DND-41 (cell line): ENCODE data around the gene PABPN1L.
"Not testable (repeated sequence)": the region's sequence is repeated elsewhere in the genome, so short reads cannot be mapped to it uniquely, and the experiment has no call there.

Experiments used
- ATAC-seq: fragments of 200-7000 bp; cut with Tn5 transposase; 3 replicates; pipeline ENCODE4 v1.9.1; 2021; ENCODE audit warnings: low read depth; ENCODE audit not compliant: insufficient read depth
- DNase-seq: peaks from one replicate; pipeline ENCODE4 v3.0.0-alpha.2; 2020
- H2AFZ ChIP-seq: 2 replicates; pipeline ENCODE4 v1.6.0; 2012; ENCODE audit warnings: low read depth, low read length
- H3K27ac ChIP-seq: 2 replicates; pipeline ENCODE4 v1.5.1; 2012; ENCODE audit warnings: low read length, inconsistent platforms
- H3K27me3 ChIP-seq: fragments of 200-600 bp; sonication (generic); 2 replicates; pipeline ENCODE4 v1.6.0; 2012; ENCODE audit warnings: low read length, mild to moderate bottlenecking, inconsistent platforms; ENCODE audit not compliant: insufficient read depth, poor library complexity
- H3K36me3 ChIP-seq: 2 replicates; pipeline ENCODE4 v1.5.1; 2012; ENCODE audit warnings: low read length, inconsistent platforms; ENCODE audit not compliant: insufficient read depth
- H3K4me1 ChIP-seq: 2 replicates; pipeline ENCODE4 v1.5.1; 2012; ENCODE audit warnings: mild to moderate bottlenecking, low read length; ENCODE audit not compliant: insufficient read depth
- H3K4me2 ChIP-seq: 2 replicates; pipeline ENCODE4 v1.6.0; 2012; ENCODE audit warnings: mild to moderate bottlenecking, moderate library complexity, low read length, inconsistent platforms; ENCODE audit not compliant: insufficient read depth
- H3K4me3 ChIP-seq, 2 experiments: fragments of 200-600 bp in 1 of 2; shearing (Covaris generic) in 1 of 2; 2 replicates each; pipeline ENCODE4 v1.5.1; 2012 to 2016; ENCODE audit warnings: inconsistent platforms in 2 of 2, low read length in 2 of 2, mild to moderate bottlenecking in 2 of 2, low read depth in 1 of 2, moderate library complexity in 1 of 2
- H3K79me2 ChIP-seq: 2 replicates; pipeline ENCODE4 v1.6.0; 2012; ENCODE audit warnings: low read length, inconsistent platforms; ENCODE audit not compliant: insufficient read depth
- H3K9ac ChIP-seq: 2 replicates; pipeline ENCODE4 v1.6.0; 2012; ENCODE audit warnings: low read depth, mild to moderate bottlenecking, inconsistent platforms, low read length, moderate library complexity
- H3K9me3 ChIP-seq: 2 replicates; pipeline ENCODE4 v1.5.1; 2012; ENCODE audit warnings: low read length, moderate library complexity, mild to moderate bottlenecking, inconsistent platforms; ENCODE audit not compliant: insufficient read depth, severe bottlenecking
- H4K20me1 ChIP-seq: 2 replicates; pipeline ENCODE4 v1.6.0; 2012; ENCODE audit warnings: low read length; ENCODE audit not compliant: insufficient read depth
- EZH2 ChIP-seq: IDR thresholded peaks from 3 replicates; pipeline ENCODE4 v1.6.1; 2012; ENCODE audit warnings: borderline replicate concordance, low read depth, mild to moderate bottlenecking, moderate library complexity, low read length, inconsistent platforms; ENCODE audit not compliant: severe bottlenecking
- TF ChIP-seq, protein P1 (sequence below): IDR thresholded peaks from 2 replicates; pipeline ENCODE4 v1.5.1; 2012; ENCODE audit warnings: borderline replicate concordance, low read length, moderate library complexity, mild to moderate bottlenecking; ENCODE audit not compliant: poor library complexity, severe bottlenecking; ENCODE audit errors: extremely low read depth

The PABPN1L gene

GRCh38 chr16:88893127-88893968, 26.9 kb upstream of the PABPN1L start:
- no peaks in the 10 kb centered on the region for H3K4me1 ChIP-seq
- ATAC-seq (no peak), DNase-seq (no peak)
- H3K27me3 ChIP-seq, result no peaks in the 10 kb centered on the region
- H3K9ac ChIP-seq, result no peak overlapping the region
- no peak overlapping the region for H3K4me3 ChIP-seq
- TF ChIP-seq EZH2, result no peak
- TF ChIP-seq, protein P1, sequence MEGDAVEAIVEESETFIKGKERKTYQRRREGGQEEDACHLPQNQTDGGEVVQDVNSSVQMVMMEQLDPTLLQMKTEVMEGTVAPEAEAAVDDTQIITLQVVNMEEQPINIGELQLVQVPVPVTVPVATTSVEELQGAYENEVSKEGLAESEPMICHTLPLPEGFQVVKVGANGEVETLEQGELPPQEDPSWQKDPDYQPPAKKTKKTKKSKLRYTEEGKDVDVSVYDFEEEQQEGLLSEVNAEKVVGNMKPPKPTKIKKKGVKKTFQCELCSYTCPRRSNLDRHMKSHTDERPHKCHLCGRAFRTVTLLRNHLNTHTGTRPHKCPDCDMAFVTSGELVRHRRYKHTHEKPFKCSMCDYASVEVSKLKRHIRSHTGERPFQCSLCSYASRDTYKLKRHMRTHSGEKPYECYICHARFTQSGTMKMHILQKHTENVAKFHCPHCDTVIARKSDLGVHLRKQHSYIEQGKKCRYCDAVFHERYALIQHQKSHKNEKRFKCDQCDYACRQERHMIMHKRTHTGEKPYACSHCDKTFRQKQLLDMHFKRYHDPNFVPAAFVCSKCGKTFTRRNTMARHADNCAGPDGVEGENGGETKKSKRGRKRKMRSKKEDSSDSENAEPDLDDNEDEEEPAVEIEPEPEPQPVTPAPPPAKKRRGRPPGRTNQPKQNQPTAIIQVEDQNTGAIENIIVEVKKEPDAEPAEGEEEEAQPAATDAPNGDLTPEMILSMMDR, result no peak
- H3K4me2 ChIP-seq, result no peak overlapping the region
- H3K27ac ChIP-seq, result no peak overlapping the region
- no peak overlapping the region for H2AFZ ChIP-seq
- H3K9me3 ChIP-seq, result no peaks in the 10 kb centered on the region
- no peaks in the 10 kb centered on the region for H3K79me2 ChIP-seq
- H4K20me1 ChIP-seq, result no peaks in the 10 kb centered on the region; the same call in 1 of the 2 replicates
- H3K36me3 ChIP-seq, result no peaks in the 10 kb centered on the region

DNA sequence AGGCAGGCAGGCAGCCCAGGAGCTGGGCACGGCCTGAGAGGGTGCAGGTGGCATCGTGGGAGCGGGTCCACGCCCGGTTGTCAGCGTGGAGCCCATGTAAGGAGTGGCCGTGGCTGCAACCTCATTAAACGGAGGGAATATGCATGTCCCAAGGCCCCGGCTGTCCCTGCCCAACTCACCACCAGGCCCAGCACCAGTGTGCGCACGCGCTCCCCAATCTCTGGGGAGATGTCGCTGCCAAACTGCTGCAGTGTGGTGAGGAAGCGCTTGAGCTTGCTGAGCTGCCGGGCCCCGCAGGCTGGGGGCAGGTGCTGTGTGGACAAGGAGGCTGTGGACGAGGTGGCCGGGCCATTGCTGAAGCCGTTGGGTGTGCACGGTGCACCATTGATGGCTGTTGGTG, 25.6 kb upstream of the PABPN1L start:
- no peaks in the 10 kb centered on the region; the same call in 1 of the 2 replicates for H4K20me1 ChIP-seq
- H3K9ac ChIP-seq, result no peak overlapping the region
- H3K27ac ChIP-seq, result no peak overlapping the region
- ATAC-seq (no peak), DNase-seq (no peak)
- no peaks in the 10 kb centered on the region for H3K36me3 ChIP-seq
- no peak overlapping the region for H3K4me2 ChIP-seq
- H2AFZ ChIP-seq, result no peak overlapping the region
- no peak for TF ChIP-seq EZH2
- TF ChIP-seq, protein P1, result no peak
- H3K4me3 ChIP-seq, result no peak overlapping the region
- H3K4me1 ChIP-seq, result no peaks in the 10 kb centered on the region
- H3K27me3 ChIP-seq, result no peaks in the 10 kb centered on the region
- no peaks in the 10 kb centered on the region for H3K79me2 ChIP-seq
- no peaks in the 10 kb centered on the region for H3K9me3 ChIP-seq

DNA sequence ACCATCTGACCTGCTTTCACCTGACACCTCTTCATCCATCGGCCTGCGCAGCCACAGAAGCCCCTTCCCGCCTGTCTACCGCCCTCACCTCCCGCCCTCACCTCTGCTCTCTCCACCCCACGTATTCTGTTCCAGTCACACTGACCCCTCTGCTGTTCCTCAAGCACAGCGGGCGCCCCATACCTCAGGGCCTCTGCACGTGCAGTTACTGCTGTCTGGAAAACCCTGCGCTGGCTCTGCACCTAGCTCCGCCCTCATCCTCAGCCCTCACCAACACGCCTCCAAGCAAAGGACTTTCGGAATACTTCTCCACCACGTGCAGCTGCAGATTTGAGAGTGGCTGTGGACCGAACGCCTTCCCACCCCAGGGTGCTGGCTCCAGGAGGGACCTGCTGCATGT, 24.6 kb upstream of the PABPN1L start:
- H3K36me3 ChIP-seq, result no peaks in the 10 kb centered on the region
- H3K27me3 ChIP-seq, result no peaks in the 10 kb centered on the region
- H3K9me3 ChIP-seq, result no peaks in the 10 kb centered on the region
- H3K4me1 ChIP-seq, result no peaks in the 10 kb centered on the region
- TF ChIP-seq, protein P1, result no peak
- TF ChIP-seq EZH2, result no peak
- H4K20me1 ChIP-seq, result no peaks in the 10 kb centered on the region; the same call in 1 of the 2 replicates
- no peak for DNase-seq
- ATAC-seq, result no peak
- no peaks in the 10 kb centered on the region for H3K79me2 ChIP-seq
- H3K9ac ChIP-seq, result no peak overlapping the region
- no peak overlapping the region for H3K4me2 ChIP-seq
- no peak overlapping the region for H3K4me3 ChIP-seq
- no peak overlapping the region for H3K27ac ChIP-seq
- H2AFZ ChIP-seq, result no peak overlapping the region

GRCh38 chr16:88889702-88890352, 23.4 kb upstream of the PABPN1L start:
- not testable (repeated sequence) for H3K79me2 ChIP-seq, H3K9me3 ChIP-seq, ATAC-seq, H3K27ac ChIP-seq, H3K4me3 ChIP-seq, H3K9ac ChIP-seq, H3K36me3 ChIP-seq, DNase-seq, H4K20me1 ChIP-seq, H3K4me2 ChIP-seq, H2AFZ ChIP-seq, H3K4me1 ChIP-seq, H3K27me3 ChIP-seq
